K562 (cell line): ENCODE measurements around the gene HCFC1R1. TPM values are rescaled to one million over a fixed set of nuclear protein-coding genes. Genes with fewer than 3 reads are reported as not detected.

Experiments
- ATF3 ChIP-seq, 2 experiments: fragments of 450-650 bp in 1 of 2; sonication (generic) in 1 of 2; formaldehyde crosslinking in 1 of 2; IDR thresholded peaks in 1 of 2; conservative IDR thresholded peaks in 1 of 2; 2 replicates each; pipeline versions ENCODE4 v1.6.1 to v1.8.1; 2016 to 2023; ENCODE audit warnings: mild to moderate bottlenecking in 2 of 2, moderate library complexity in 2 of 2, inconsistent platforms in 1 of 2, missing genetic modification reagents in 1 of 2
- CHD4 ChIP-seq: fragments of 200-600 bp; sonication (generic); IDR thresholded peaks from 3 replicates; pipeline ENCODE4 v1.6.1; 2012; ENCODE audit warnings: low read depth, mild to moderate bottlenecking, mixed read lengths, low read length, inconsistent platforms; ENCODE audit not compliant: insufficient read depth, insufficient replicate concordance, poor library complexity, severe bottlenecking
- EZH2 ChIP-seq: IDR thresholded peaks from 2 replicates; pipeline ENCODE4 v1.6.1; 2012; ENCODE audit warnings: low read depth, mild to moderate bottlenecking, inconsistent platforms, low read length, borderline replicate concordance
- FIP1L1 ChIP-seq: fragments of 200-400 bp; formaldehyde crosslinking; IDR thresholded peaks from 2 replicates; pipeline ENCODE4 v1.6.1; 2018; ENCODE audit warnings: mild to moderate bottlenecking, low read depth, low read length; ENCODE audit not compliant: poor library complexity, severe bottlenecking
- FOXK2 ChIP-seq, 2 experiments: fragments of 450-650 bp; IDR thresholded peaks in 1 of 2; conservative IDR thresholded peaks in 1 of 2; 2 replicates each; pipeline ENCODE4 v1.6.1; 2016; ENCODE audit warnings: low read depth in 2 of 2, mild to moderate bottlenecking in 1 of 2
- GABPB1 ChIP-seq: sonication (generic); formaldehyde crosslinking; IDR thresholded peaks from 2 replicates; pipeline ENCODE4 v1.8.0; 2022; ENCODE audit warnings: mild to moderate bottlenecking, missing genetic modification reagents
- HNRNPL ChIP-seq: fragments of 200-400 bp; formaldehyde crosslinking; IDR thresholded peaks from 2 replicates; pipeline ENCODE4 v1.6.1; 2017; ENCODE audit warnings: low read depth, mild to moderate bottlenecking, low read length
- ILF3 ChIP-seq: fragments of 450-650 bp; IDR thresholded peaks from 2 replicates; pipeline ENCODE4 v1.6.1; 2018; ENCODE audit warnings: antibody characterized with exemption, mild to moderate bottlenecking, moderate library complexity, borderline replicate concordance
- MNT ChIP-seq, 2 experiments: fragments of 450-650 bp; conservative IDR thresholded peaks; 2 replicates each; pipeline ENCODE4 v1.6.1; 2017; ENCODE audit warnings: mild to moderate bottlenecking in 2 of 2, moderate library complexity in 2 of 2
- MTA2 ChIP-seq: fragments of 450-650 bp; IDR thresholded peaks from 2 replicates; pipeline ENCODE4 v1.6.1; 2016; ENCODE audit warnings: low read depth
- NEUROD1 ChIP-seq: fragments of 150-350 bp; IDR thresholded peaks from 2 replicates; pipeline ENCODE4 v1.6.1; 2014; ENCODE audit warnings: borderline replicate concordance, low read length, low read depth; ENCODE audit not compliant: partially characterized antibody
- PBX2 ChIP-seq, 2 experiments: IDR thresholded peaks in 1 of 2; conservative IDR thresholded peaks in 1 of 2; 2 replicates each; pipeline ENCODE4 v1.6.1; 2016; ENCODE audit warnings: low read depth in 2 of 2, mild to moderate bottlenecking in 1 of 2, missing compliant biosample characterization in 1 of 2, missing genetic modification characterization in 1 of 2, moderate library complexity in 1 of 2
- PHF8 ChIP-seq: fragments of 200-600 bp; sonication (generic); IDR thresholded peaks from 2 replicates; pipeline ENCODE4 v1.6.1; 2012; ENCODE audit warnings: mixed run types, mild to moderate bottlenecking, inconsistent platforms, low read length, moderate library complexity, borderline replicate concordance
- POLR3A ChIP-seq: IDR thresholded peaks from 2 replicates; pipeline ENCODE4 v1.6.1; 2011; ENCODE audit warnings: borderline replicate concordance, mild to moderate bottlenecking, moderate library complexity; ENCODE audit not compliant: insufficient read length, insufficient read depth; ENCODE audit errors: extremely low read depth
- PPARD ChIP-seq: fragments of 250-450 bp; sonication (Bioruptor Pico); IDR thresholded peaks from 2 replicates; pipeline ENCODE4 v1.8.0; 2022; ENCODE audit warnings: inconsistent platforms, mild to moderate bottlenecking, moderate library complexity
- RHOXF2B ChIP-seq: fragments of 250-450 bp; sonication (Bioruptor Pico); conservative IDR thresholded peaks from 2 replicates; pipeline ENCODE4 v1.5.1; 2021
- SMAD4 ChIP-seq: fragments of 250-450 bp; sonication (Bioruptor Pico); conservative IDR thresholded peaks from 2 replicates; pipeline ENCODE4 v1.8.0; 2021; ENCODE audit warnings: inconsistent platforms, mild to moderate bottlenecking, moderate library complexity
- SMARCA4 ChIP-seq: fragments of 450-650 bp; IDR thresholded peaks from 2 replicates; pipeline ENCODE4 v1.6.1; 2016
- SMARCC2 ChIP-seq: fragments of 450-650 bp; IDR thresholded peaks from 2 replicates; pipeline ENCODE4 v1.6.1; 2017; ENCODE audit warnings: antibody characterized with exemption, moderate library complexity, mild to moderate bottlenecking, low read depth
- SREBF1 ChIP-seq: fragments of 150-350 bp; IDR thresholded peaks from 2 replicates; pipeline ENCODE4 v1.6.1; 2014; ENCODE audit warnings: antibody characterized with exemption, low read depth, low read length, borderline replicate concordance
- TAF7 ChIP-seq: fragments of 450-650 bp; IDR thresholded peaks from 2 replicates; pipeline ENCODE4 v1.6.1; 2016; ENCODE audit warnings: missing genetic modification characterization, missing compliant biosample characterization
- polyA plus RNA-seq, 8 experiments: library from polyadenylated mRNA; depleted of rRNA in 4 of 8; stranded (reverse) in 5 of 8; unstranded in 3 of 8; fragments of >200 nt; fragmentation: Nextera tagmentation in 2 of 8; fragmentation: Illumina TruSeq in 1 of 8; extraction: Ambion mirVana in 2 of 8; extraction: Trizol in 1 of 8; gene quantifications; 2 replicates each; pipeline versions ENCODE4 v1.2.1 to v1.2.3, GENCODE V29; 2011 to 2014; ENCODE audit warnings: inconsistent platforms in 1 of 8, missing spikeins in 1 of 8
- total RNA-seq, 7 experiments: library from RNA; depleted of rRNA in 6 of 7; stranded (reverse); fragments of >200 nt in 6 of 7; fragmentation: Illumina TruSeq in 2 of 7; extraction: Trizol in 2 of 7; gene quantifications; 2 replicates each; pipeline versions ENCODE4 v1.2.1 to v1.2.3, GENCODE V29; 2011 to 2021; ENCODE audit warnings: low replicate concordance in 1 of 7
- TF ChIP-seq, protein P1 (sequence below): sonication (generic); formaldehyde crosslinking; IDR thresholded peaks from 2 replicates; pipeline ENCODE4 v1.8.0; 2022; ENCODE audit warnings: mild to moderate bottlenecking, missing genetic modification reagents

Gene HCFC1R1
- total and polyA plus RNA-seq, 9 of the 15 experiments (the other 6 are each of a cell fraction or from before 2014, with no cell fraction given) = 2.2 to 29.0 (median 11.2) TPM

GRCh38 chr16:2983706-2984136 lies 40.0 kb downstream of the HCFC1R1 start (continued):
- TF ChIP-seq PBX2 (CRISPR knock-in tag; IDR thresholded peaks at IDR 0.05; ENCODE audit: low read depth) = no peak
- TF ChIP-seq PBX2 (tag; conservative IDR thresholded peaks at IDR 0.05; ENCODE audit: low read depth) = no peak
- 0 out of 2 replicates have a peak, but pooled peaks have one; percentile 33 for TF ChIP-seq GABPB1
- TF ChIP-seq PPARD (CRISPR knock-in tag) = no peak
- no peak for TF ChIP-seq POLR3A
- TF ChIP-seq SREBF1 = no peak
- TF ChIP-seq SMARCA4 = peak; percentile 40; the same call in 1 of the 2 replicates
- TF ChIP-seq EZH2 = no peak
- TF ChIP-seq, protein P1, sequence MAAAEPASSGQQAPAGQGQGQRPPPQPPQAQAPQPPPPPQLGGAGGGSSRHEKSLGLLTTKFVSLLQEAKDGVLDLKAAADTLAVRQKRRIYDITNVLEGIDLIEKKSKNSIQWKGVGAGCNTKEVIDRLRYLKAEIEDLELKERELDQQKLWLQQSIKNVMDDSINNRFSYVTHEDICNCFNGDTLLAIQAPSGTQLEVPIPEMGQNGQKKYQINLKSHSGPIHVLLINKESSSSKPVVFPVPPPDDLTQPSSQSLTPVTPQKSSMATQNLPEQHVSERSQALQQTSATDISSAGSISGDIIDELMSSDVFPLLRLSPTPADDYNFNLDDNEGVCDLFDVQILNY (CRISPR knock-in tag) = no peak
- no peak for TF ChIP-seq FOXK2 (conservative IDR thresholded peaks at IDR 0.05 in 1 of 2, IDR thresholded peaks at IDR 0.05 in 1 of 2; ENCODE audit: low read depth in 2 of 2)
- peak; percentile 80 for TF ChIP-seq SMAD4 (CRISPR knock-in tag)
- no peak for TF ChIP-seq MTA2
- TF ChIP-seq RHOXF2B (CRISPR knock-in tag) = no peak
- TF ChIP-seq FIP1L1 = peak; percentile 89
- no peak for TF ChIP-seq HNRNPL
- peak; percentile 49 for TF ChIP-seq NEUROD1
- no peak for TF ChIP-seq TAF7 (tag)
- TF ChIP-seq CHD4 = no peak
- no peak for TF ChIP-seq SMARCC2
- TF ChIP-seq MNT (conservative IDR thresholded peaks at IDR 0.05) = peak in 1 of 2 experiments; percentile 46; a peak in 1 of 4 replicates
- no peak for TF ChIP-seq ILF3
- no peak for TF ChIP-seq ATF3 (IDR thresholded peaks at IDR 0.05)
- TF ChIP-seq ATF3 (CRISPR knock-in tag; conservative IDR thresholded peaks at IDR 0.05) = no peak
- no peak for TF ChIP-seq PHF8
